ENCODE measurements around the gene SLC25A29. TPM values are rescaled to one million over a fixed set of nuclear protein-coding genes. Genes with fewer than 3 reads are reported as not detected.

Gene SLC25A29
- polyA plus RNA-seq, 1 donor (not counting 4 experiments of a cell fraction or from before 2014, with no cell fraction given): 16.3 TPM

GRCh38 chr14:100340423-100340813, 34.2 kb upstream of the SLC25A29 start:
- FAIRE-seq: no peak
- dilution Hi-C loops (cut with MboI; ENCODE audit: extremely low pct_ligation_motif_present, low sequenced_read_pairs): no loop called here

GRCh38 chr14:100339766-100340422, 33.6 kb upstream of the SLC25A29 start:
- H2AFZ ChIP-seq (ENCODE audit: control insufficient read depth, low read length): no peak overlapping the region
- H3K4me2 ChIP-seq (ENCODE audit: control insufficient read depth, extremely low read depth, insufficient read depth, low read depth, low read length): no peak overlapping the region
- no peak overlapping the region for H3K27ac ChIP-seq (ENCODE audit: control insufficient read depth, insufficient read depth, low read length)
- no peak overlapping the region for H3K9ac ChIP-seq (ENCODE audit: control insufficient read depth, extremely low read depth, insufficient read depth, low read length)
- peaks cover 23 to 40% of the 10 kb centered on the region in 2 experiments for H3K36me3 ChIP-seq (ENCODE audit: control insufficient read depth in 2 of 2, extremely low read depth in 1 of 2, insufficient read depth in 2 of 2, low read length in 2 of 2)
- no peak for FAIRE-seq
- no peak for DNase-seq (ENCODE audit: low read depth, low spot score)
- H4K20me1 ChIP-seq (ENCODE audit: control insufficient read depth, extremely low read depth, insufficient read depth, low read length): no peaks in the 10 kb centered on the region
- TF ChIP-seq EZH2 (IDR thresholded peaks at IDR 0.05; ENCODE audit: low read length): no peak
- TF ChIP-seq, protein P1, sequence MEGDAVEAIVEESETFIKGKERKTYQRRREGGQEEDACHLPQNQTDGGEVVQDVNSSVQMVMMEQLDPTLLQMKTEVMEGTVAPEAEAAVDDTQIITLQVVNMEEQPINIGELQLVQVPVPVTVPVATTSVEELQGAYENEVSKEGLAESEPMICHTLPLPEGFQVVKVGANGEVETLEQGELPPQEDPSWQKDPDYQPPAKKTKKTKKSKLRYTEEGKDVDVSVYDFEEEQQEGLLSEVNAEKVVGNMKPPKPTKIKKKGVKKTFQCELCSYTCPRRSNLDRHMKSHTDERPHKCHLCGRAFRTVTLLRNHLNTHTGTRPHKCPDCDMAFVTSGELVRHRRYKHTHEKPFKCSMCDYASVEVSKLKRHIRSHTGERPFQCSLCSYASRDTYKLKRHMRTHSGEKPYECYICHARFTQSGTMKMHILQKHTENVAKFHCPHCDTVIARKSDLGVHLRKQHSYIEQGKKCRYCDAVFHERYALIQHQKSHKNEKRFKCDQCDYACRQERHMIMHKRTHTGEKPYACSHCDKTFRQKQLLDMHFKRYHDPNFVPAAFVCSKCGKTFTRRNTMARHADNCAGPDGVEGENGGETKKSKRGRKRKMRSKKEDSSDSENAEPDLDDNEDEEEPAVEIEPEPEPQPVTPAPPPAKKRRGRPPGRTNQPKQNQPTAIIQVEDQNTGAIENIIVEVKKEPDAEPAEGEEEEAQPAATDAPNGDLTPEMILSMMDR (optimal IDR thresholded peaks at IDR 0.05 in 1 of 3, IDR thresholded peaks at IDR 0.05 in 1 of 3, conservative IDR thresholded peaks at IDR 0.05 in 1 of 3; ENCODE audit: extremely low read depth in 1 of 3, insufficient read depth in 2 of 3, low read length in 3 of 3): no peak
- no peaks in the 10 kb centered on the region for H3K79me2 ChIP-seq (ENCODE audit: control insufficient read depth, insufficient read depth, low read length)
- dilution Hi-C loops (cut with MboI; ENCODE audit: extremely low pct_ligation_motif_present, low sequenced_read_pairs): no loop called here
- H3K27me3 ChIP-seq (ENCODE audit: control insufficient read depth, extremely low read depth, insufficient read depth, low read length): no peaks in the 10 kb centered on the region
- H3K9me3 ChIP-seq (ENCODE audit: control insufficient read depth, low read depth, low read length): no peaks in the 10 kb centered on the region
- H3K4me1 ChIP-seq (ENCODE audit: control insufficient read depth, extremely low read depth, insufficient read depth, low read length): peaks cover 4% of the 10 kb centered on the region
- no peaks in the 10 kb centered on the region for H3K9me1 ChIP-seq (ENCODE audit: control insufficient read depth, extremely low read depth, insufficient read depth, low read length)
- H3K4me3 ChIP-seq (ENCODE audit: control insufficient read depth in 2 of 3, extremely low read depth in 1 of 3, insufficient read depth in 2 of 3, low read depth in 1 of 3, low read length in 3 of 3): no peak overlapping the region

More at GRCh38 chr14:100340423-100340813, 34.2 kb upstream of the SLC25A29 start:
- H4K20me1 ChIP-seq (ENCODE audit: control insufficient read depth, extremely low read depth, insufficient read depth, low read length): no peaks in the 10 kb centered on the region
- no peaks in the 10 kb centered on the region for H3K79me2 ChIP-seq (ENCODE audit: control insufficient read depth, insufficient read depth, low read length)
- H3K27ac ChIP-seq (ENCODE audit: control insufficient read depth, insufficient read depth, low read length): no peak overlapping the region
- H3K9me3 ChIP-seq (ENCODE audit: control insufficient read depth, low read depth, low read length): no peaks in the 10 kb centered on the region
- no peak overlapping the region for H2AFZ ChIP-seq (ENCODE audit: control insufficient read depth, low read length)
- H3K4me1 ChIP-seq (ENCODE audit: control insufficient read depth, extremely low read depth, insufficient read depth, low read length): peaks cover 4% of the 10 kb centered on the region
- H3K36me3 ChIP-seq (ENCODE audit: control insufficient read depth in 2 of 2, extremely low read depth in 1 of 2, insufficient read depth in 2 of 2, low read length in 2 of 2): peaks cover 23 to 37% of the 10 kb centered on the region in 2 experiments
- no peaks in the 10 kb centered on the region for H3K9me1 ChIP-seq (ENCODE audit: control insufficient read depth, extremely low read depth, insufficient read depth, low read length)
- TF ChIP-seq, protein P1 (optimal IDR thresholded peaks at IDR 0.05 in 1 of 3, IDR thresholded peaks at IDR 0.05 in 1 of 3, conservative IDR thresholded peaks at IDR 0.05 in 1 of 3; ENCODE audit: extremely low read depth in 1 of 3, insufficient read depth in 2 of 3, low read length in 3 of 3): no peak
- no peak for TF ChIP-seq EZH2 (IDR thresholded peaks at IDR 0.05; ENCODE audit: low read length)
- H3K4me3 ChIP-seq (ENCODE audit: control insufficient read depth in 2 of 3, extremely low read depth in 1 of 3, insufficient read depth in 2 of 3, low read depth in 1 of 3, low read length in 3 of 3): no peak overlapping the region
- H3K4me2 ChIP-seq (ENCODE audit: control insufficient read depth, extremely low read depth, insufficient read depth, low read depth, low read length): no peak overlapping the region
- no peak overlapping the region for H3K9ac ChIP-seq (ENCODE audit: control insufficient read depth, extremely low read depth, insufficient read depth, low read length)
- H3K27me3 ChIP-seq (ENCODE audit: control insufficient read depth, extremely low read depth, insufficient read depth, low read length): no peaks in the 10 kb centered on the region
- DNase-seq (ENCODE audit: low read depth, low spot score): no peak
